HG02943 (cell line): ENCODE data around the gene PIP5K1B.

Experiments
- ATAC-seq: cut with Tn5 transposase; IDR thresholded peaks from one replicate; pipeline ENCODE4 v1.9.1; 2021; ENCODE audit warnings: mild to moderate bottlenecking, low read depth, moderate library complexity; ENCODE audit not compliant: unreplicated experiment

The PIP5K1B gene

GRCh38 chr9:68706363-68707201 is 1.5 kb downstream of the PIP5K1B start:
- ATAC-seq: no peak

- ATAC-seq: no peak
Measured at GRCh38 chr9:68707801-68708488, 2.9 kb downstream of the PIP5K1B start.

DNA sequence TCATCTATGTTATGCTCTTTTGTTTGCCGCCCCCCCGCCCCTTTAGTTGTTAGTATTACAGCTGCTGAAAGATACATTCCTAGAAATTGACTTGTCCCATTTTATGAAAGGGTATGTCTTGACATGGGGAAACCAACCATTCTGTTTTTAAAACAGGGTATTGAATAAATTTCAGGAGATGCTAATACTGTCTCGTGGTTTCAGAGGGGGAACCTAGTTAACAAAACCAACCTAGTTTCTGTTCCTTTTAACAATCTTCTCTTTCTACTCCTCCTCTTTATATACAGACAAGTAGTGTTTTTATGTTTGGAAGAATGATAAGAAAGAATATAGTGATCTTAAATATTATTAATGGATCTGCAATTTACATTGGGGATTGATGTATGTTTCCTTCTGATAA is 3.5 kb downstream of the PIP5K1B start:
- no peak for ATAC-seq

DNA sequence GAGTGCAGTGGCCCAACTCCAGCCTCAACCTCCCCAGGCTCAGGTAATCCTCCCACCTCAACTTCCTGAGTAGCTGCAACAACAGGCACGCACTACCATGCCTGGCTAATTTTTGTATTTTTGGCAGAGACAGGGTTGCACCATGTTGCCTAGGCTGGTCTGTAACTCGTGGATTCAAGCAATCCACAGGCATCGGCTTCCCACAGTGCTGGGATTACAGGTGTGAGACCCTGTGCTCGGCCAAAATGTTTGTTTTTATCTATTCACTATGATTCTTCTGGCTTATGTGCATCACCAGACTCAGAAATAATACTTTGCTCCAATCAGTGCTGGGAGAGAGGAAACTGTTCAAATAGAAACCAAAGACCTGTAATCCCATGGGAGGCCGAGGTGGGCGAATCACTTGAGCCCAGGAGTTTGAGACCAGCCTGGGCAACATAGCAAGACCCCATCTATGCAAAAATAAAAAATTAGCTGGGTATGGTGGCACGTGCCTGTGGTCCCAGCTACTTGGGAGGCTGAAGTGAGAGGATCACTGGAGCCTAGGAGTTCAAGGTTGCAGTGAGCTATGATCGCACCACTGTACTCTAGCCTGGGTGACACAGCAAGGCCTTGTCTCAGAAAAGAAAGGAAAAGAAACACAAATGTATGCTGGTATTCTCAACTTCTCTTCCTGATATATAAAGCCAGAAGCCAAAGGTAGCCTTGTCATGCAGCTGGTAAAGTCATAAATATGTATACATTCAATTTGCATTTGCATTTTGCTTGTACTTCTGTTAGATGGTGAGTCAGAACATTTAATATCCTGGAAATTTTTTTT is 4.5 kb downstream of the PIP5K1B start:
- ATAC-seq: no peak

DNA sequence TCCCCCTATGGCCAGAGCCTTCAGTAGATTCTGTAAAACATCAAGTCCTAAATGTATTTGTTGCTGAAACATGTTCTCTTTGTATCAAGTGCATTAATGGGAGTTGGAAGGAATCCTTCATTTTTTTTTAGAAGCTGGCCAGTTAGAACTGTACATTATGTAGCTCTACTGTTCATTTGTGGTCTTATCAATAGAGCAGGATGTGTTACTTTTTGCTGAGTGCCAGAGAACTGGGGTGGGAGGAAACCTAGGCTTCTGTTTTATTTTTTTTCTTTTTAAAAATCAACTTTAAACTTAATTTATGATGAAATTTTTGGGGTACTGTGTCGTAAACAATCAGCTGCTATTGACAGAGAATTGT is 5.1 kb downstream of the PIP5K1B start:
- no peak for ATAC-seq

GRCh38 chr9:68711281-68711680 is 6.2 kb downstream of the PIP5K1B start:
- no peak for ATAC-seq

DNA sequence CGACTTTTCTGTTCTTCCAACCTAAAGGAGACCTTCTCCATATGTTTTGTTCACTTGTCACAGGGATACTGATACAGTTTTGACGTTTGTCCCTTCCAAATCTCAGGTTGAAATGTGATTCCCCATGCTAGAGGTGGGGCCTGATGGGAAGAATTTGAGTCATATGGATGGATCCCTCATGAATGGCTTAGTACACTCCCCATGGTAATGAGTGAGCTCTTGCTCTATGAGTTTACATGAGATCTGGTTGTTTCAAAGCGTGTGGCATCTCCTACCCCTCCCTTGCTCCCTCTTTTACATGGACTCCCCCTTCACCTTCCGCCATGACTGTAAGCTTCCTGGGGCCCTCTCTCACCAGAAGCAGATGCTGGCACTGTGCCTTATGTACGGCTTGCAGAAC is 6.9 kb downstream of the PIP5K1B start:
- no peak for ATAC-seq

DNA sequence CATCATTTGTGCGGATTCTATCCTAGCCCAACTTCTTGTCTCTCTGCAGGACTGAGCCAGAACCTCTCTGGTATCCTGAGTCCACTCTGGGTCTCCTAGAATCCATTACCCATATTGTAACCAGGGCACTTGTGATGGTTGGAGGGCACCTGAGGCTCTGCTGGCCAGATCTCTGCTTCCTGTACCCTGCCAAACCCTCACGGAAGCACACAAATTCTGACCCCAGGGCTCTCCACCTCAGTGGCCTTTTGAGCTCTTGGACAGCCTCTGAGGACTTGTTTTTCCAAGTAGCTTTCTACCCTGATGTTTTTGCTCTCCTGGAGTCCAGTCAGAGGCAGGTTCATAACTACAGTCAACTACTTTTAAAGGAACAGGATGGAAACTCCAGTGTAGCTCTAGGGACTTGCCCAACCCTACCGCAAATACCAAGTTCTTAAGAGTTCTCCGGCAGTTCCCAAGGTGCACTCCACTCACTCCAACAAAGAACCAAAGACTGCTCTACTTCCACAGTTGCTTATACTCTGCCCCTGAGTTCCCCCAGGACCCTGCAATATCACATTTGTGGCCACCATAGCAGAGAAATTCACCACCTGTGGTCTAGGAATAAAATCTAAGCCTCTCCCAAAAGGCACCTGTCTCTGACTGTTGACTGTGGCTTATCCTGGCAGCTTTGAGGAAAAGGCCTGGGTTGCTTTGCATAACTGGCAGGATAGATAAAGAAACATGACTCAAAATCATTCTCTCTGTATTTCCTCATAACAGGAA is 9.6 kb downstream of the PIP5K1B start:
- ATAC-seq: no peak

DNA sequence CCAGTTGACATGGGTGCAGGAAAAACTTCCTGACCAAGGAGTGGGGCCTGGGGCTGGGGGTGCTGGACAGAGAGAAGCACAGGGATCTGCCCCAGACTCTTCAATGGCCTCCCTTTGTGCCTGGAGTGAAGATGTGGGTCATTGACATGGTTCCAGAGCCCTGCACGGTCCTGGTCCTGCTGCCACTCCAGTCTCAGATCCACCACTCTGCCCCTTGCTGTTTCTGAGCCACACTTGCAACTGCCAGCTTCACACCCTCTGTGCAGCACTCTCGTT is 10.1 kb downstream of the PIP5K1B start:
- no peak for ATAC-seq

- no peak for ATAC-seq
Measured at GRCh38 chr9:68717552-68718443, 12.8 kb downstream of the PIP5K1B start.

DNA sequence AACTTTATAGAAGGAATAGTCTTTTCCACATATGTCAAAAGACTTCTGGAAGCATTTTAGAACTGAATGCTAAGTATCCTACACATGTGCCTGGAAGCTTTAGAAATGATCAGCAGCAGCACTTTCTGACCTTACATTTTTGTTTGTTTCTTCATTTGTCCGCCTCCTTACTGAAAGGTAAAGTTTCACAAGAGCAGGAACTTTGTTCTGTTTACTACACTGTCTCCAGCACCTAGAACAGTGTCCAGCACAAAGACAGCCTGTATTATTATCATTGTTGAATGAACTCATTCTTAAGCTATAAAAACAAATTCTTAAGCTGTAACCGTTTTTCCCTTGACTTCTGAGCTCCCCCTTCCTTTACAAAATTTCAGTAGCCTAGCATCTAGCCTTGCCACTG is 14.8 kb downstream of the PIP5K1B start:
- ATAC-seq: no peak

GRCh38 chr9:68720656-68721313 is 15.7 kb downstream of the PIP5K1B start:
- ATAC-seq: no peak

- no peak for ATAC-seq
Measured at GRCh38 chr9:68721666-68722330, 16.8 kb downstream of the PIP5K1B start.

DNA sequence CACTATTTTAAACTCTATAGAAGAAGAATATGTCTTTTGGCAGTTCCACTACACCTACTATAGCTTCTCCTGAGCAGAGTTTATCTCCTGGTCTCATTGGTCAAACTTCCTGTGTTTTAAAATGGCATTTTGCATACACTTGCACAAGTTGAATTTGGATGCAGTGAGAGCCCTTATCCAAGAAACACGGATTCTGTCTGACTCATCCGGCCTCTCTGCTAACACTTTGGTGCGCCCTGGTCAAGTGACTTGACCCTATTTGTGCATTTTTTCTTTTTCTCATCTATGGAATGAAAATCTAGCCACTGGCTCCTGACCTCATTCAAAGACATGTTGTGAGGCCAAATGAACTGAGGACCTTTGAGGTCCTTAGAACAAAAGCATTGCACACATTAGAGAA is 20.0 kb downstream of the PIP5K1B start:
- no peak for ATAC-seq

GRCh38 chr9:68726489-68726888 is 21.4 kb downstream of the PIP5K1B start:
- no peak for ATAC-seq

GRCh38 chr9:68727636-68728035 is 22.6 kb downstream of the PIP5K1B start:
- ATAC-seq: no peak

DNA sequence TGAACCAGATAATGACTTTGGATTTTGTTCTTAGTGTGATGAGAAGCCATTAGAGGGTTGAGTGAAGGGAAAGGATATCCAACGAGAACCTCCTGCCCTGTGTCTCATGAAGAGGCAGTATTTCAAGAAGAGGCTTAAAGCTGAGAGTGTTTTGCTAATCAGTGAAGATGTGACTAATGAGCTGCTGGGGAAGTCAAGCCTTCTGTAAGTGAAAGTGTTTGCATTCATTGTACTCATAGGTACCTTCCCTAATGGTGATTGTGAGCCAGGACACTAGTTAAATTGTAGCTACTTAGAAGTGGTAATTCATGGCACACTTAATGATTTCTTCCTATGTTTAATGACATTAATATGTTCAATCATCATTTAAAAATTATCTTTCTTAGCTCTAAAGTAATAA is 23.7 kb downstream of the PIP5K1B start:
- ATAC-seq: no peak

- no peak for ATAC-seq
Measured at GRCh38 chr9:68730570-68731235, 25.7 kb downstream of the PIP5K1B start.
